Omental fat pad (tissue), 4 donors: ENCODE data around the gene PPP1R26. TPM values are rescaled to one million over a fixed set of nuclear protein-coding genes. Genes with fewer than 3 reads are reported as not detected.
A peak's percentile ranks its signal among the peaks of the same experiment; 100 is the strongest.

Experiments
- ATAC-seq: fragments of 150-250 bp; one replicate; pipeline ENCODE4 v1.9.1; 2016; ENCODE audit warnings: mild to moderate bottlenecking, moderate library complexity; ENCODE audit not compliant: low FRiP score
- DNase-seq: peaks from one replicate; pipeline ENCODE4 v3.0.0-alpha.2; 2019; ENCODE audit warnings: low spot score
- CTCF ChIP-seq, 3 donors: fragments of 450-650 bp; IDR thresholded peaks; one replicate each; pipeline ENCODE4 v1.5.1; 2016 to 2017; ENCODE audit warnings: antibody characterized with exemption in 3 of 3, mild to moderate bottlenecking in 3 of 3, moderate library complexity in 2 of 3
- total RNA-seq, 4 donors: library from RNA; depleted of rRNA; stranded (reverse); fragments of >200 nt; gene quantifications; one replicate each; pipeline ENCODE4 v1.1.0, GENCODE V29; 2016

PPP1R26 gene
- total RNA-seq, 4 donors from 2014 or later: 7.3 to 11.3 (median 10.9) TPM

DNA sequence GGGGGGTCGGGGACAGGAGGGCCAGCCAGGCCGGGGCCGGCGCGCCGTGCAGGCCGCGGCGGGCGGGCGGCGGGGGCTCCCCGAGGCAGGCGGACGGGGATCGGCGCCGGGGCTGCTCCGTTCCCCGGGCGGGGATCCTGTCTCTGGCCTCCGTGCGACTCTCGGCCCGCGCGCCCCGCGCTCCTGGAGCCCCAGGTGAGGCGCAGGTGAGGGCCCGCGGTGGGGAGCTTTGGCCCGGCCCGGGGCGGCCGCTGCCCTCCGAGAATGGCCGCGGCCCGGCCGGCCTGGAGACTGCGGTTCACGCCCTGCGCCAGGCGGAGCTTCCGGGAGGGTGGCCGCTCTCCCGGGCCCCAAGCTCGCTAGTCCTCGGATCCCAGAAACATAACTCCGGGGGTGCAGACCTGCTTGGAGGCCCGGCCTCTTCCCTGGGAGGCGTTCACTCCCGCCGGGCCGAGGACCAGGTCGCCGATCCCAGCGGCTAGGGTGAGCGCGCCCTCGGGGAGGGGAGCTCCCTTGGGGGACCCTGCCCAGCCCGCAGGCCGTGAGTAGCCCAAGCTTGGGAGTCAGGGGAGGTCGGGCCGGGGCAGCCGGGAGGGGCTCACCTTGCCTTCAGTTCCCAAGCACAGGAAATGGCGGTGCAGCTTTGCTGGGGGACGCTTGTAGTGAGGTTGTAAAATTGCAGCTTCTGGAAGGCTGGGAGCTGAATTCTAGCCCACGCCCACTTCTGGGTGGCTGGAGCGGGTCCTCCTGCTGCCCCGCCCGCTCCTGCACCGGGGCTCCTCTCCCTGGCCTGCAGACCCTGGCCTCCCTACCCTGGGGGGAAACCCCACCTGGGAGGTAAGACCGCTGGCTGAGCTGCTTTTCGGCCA is 723 bp downstream of the PPP1R26 start:
- TF ChIP-seq CTCF (IDR thresholded peaks at IDR 0.05): no peak
- peak; percentile 69 for ATAC-seq
- no peak for DNase-seq

- TF ChIP-seq CTCF (IDR thresholded peaks at IDR 0.05): no peak
- ATAC-seq (no peak), DNase-seq (no peak)
These were observed 1.3 kb downstream of the PPP1R26 start for GRCh38 chr9:135480940-135481310.

DNA sequence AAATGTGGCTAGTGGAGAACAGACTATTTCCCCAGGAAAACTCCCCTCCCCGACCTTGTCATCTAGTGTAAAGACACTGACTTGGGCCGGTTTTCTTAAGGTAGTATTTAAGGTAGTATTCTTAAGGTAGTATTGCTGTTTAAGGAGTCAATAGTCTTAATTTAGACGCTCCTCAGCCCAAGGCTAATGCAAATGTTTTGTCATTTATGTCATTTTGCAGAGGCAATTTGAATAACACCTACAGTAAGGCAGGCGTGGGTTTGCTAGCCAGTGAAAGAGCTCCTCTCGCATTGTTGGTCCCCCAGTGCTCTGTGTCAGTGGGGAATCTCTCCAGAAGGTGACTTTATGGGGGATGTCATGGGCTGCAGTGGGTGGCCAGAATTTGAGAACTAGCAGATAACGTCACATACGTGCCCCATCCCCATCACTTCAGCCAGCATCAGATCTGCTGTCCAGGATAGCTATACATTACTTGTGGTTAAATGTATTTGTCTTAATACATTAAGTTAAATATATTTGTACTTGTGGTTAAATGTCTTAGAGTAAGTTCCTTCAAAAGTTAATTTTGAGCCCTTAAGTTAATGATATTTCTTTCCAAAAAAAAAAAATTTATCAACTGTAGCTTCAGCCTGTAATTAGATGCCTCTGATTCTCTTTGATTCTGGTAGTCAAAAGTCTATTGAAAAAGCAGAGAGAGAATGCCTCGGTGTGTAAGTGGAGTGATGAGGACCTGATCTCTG is 2.6 kb downstream of the PPP1R26 start:
- no peak for TF ChIP-seq CTCF (IDR thresholded peaks at IDR 0.05)
- DNase-seq (no peak), ATAC-seq (no peak)

- DNase-seq: no peak
- TF ChIP-seq CTCF (IDR thresholded peaks at IDR 0.05): no peak
- ATAC-seq: no peak
These were observed 5.1 kb downstream of the PPP1R26 start for GRCh38 chr9:135484460-135485277.

DNA sequence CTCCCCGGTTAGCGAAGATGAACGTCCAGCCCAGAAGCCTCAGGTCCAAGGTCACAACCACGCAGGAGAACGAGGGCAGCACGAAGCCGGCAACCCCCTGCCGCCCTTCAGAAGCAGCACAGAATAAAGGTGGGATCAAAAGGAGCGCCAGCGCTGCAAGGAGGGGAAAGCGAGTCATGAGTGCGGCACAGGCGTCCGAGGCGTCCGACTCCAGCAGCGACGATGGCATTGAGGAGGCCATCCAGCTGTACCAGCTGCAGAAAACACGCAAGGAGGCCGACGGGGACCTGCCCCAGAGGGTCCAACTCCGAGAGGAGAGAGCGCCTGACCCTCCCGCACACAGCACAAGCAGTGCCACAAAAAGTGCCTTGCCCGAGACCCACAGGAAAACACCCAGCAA is 5.8 kb downstream of the PPP1R26 start:
- DNase-seq (no peak), ATAC-seq (no peak)
- TF ChIP-seq CTCF (IDR thresholded peaks at IDR 0.05): no peak

GRCh38 chr9:135485832-135486231 is 6.2 kb downstream of the PPP1R26 start:
- ATAC-seq: no peak
- DNase-seq: no peak

More at GRCh38 chr9:135485832-135486231, 6.2 kb downstream of the PPP1R26 start:
- no peak for TF ChIP-seq CTCF (IDR thresholded peaks at IDR 0.05)
